Epithelial cell of proximal tubule (primary cell): Measurements from ENCODE around the gene RBL1. TPM values are rescaled to one million over a fixed set of nuclear protein-coding genes. Genes with fewer than 3 reads are reported as not detected.
"Not testable (repeated sequence)": the region's sequence is repeated elsewhere in the genome, so short reads cannot be mapped to it uniquely, and the experiment has no call there.

Experiments used
- DNase-seq: peaks from one replicate; pipeline ENCODE4 v3.0.0-alpha.2; 2011; ENCODE audit warnings: low read depth
- H3K4me3 ChIP-seq: 2 replicates; pipeline ENCODE4 v1.5.1; 2011; ENCODE audit warnings: low read depth, mild to moderate bottlenecking, low read length
- CTCF ChIP-seq: conservative IDR thresholded peaks from 2 replicates; pipeline ENCODE4 v1.5.1; 2012; ENCODE audit warnings: low read depth, mild to moderate bottlenecking, low read length
- total RNA-seq: library from RNA; depleted of rRNA; stranded (reverse); fragments of >200 nt; gene quantifications from 2 replicates; pipeline ENCODE4 v1.2.3, GENCODE V29; 2015

The RBL1 gene
- total RNA-seq, 1 donor from 2014 or later, result 9.7 TPM

GRCh38 chr20:37042986-37043972 is 52.5 kb downstream of the RBL1 start:
- H3K4me3 ChIP-seq, result no peak overlapping the region
- TF ChIP-seq CTCF, result no peak
- no peak for DNase-seq

GRCh38 chr20:37039366-37039765 is 56.4 kb downstream of the RBL1 start:
- DNase-seq, H3K4me3 ChIP-seq: not testable (repeated sequence)

GRCh38 chr20:37032077-37032476 is 63.7 kb downstream of the RBL1 start:
- H3K4me3 ChIP-seq, result no peak overlapping the region
- no peak for DNase-seq
- TF ChIP-seq CTCF, result no peak

GRCh38 chr20:37020636-37021035 is 75.2 kb downstream of the RBL1 start:
- DNase-seq, result no peak
- TF ChIP-seq CTCF, result no peak
- no peak overlapping the region for H3K4me3 ChIP-seq

- H3K4me3 ChIP-seq, DNase-seq: not testable (repeated sequence)
Measured at GRCh38 chr20:37012631-37013030, 83.2 kb downstream of the RBL1 start.

GRCh38 chr20:37011858-37012257 is 83.9 kb downstream of the RBL1 start:
- DNase-seq, H3K4me3 ChIP-seq: not testable (repeated sequence)

- TF ChIP-seq CTCF, result no peak
- no peak for DNase-seq
- H3K4me3 ChIP-seq, result no peak overlapping the region
Measured at GRCh38 chr20:37011147-37011546, 84.7 kb downstream of the RBL1 start.

GRCh38 chr20:37007898-37008649 is 87.7 kb downstream of the RBL1 start:
- TF ChIP-seq CTCF, result peak; percentile 47
- H3K4me3 ChIP-seq, result no peak overlapping the region
- no peak for DNase-seq

GRCh38 chr20:37005062-37005942 is 90.5 kb downstream of the RBL1 start:
- not testable (repeated sequence) for DNase-seq, H3K4me3 ChIP-seq

- not testable (repeated sequence) for H3K4me3 ChIP-seq, DNase-seq
Measured at GRCh38 chr20:37001634-37002033, 94.2 kb downstream of the RBL1 start.

- not testable (repeated sequence) for H3K4me3 ChIP-seq, DNase-seq
Measured at GRCh38 chr20:37000171-37000570, 95.6 kb downstream of the RBL1 start.
